A204.1 (cell line): Measurements from ENCODE around the gene PLCD4.

Experiments used
- FAIRE-seq: peaks from 2 replicates; lab custom pipeline; 2012; peaks lifted over from hg19 to GRCh38; lab: Jason Lieb, UNC

The PLCD4 gene

GRCh38 chr2:218607436-218608115 lies at the start of gene PLCD4:
PLCD4 (plus strand) TSS chr2:218607899; CDS start chr2:218615740, 7,841 bp downstream.
- FAIRE-seq, result no peak

GRCh38 chr2:218557941-218558340 lies 49.8 kb upstream of the PLCD4 start:
- FAIRE-seq, result no peak

GRCh38 chr2:218558986-218559385 lies 48.7 kb upstream of the PLCD4 start:
- FAIRE-seq, result no peak

GRCh38 chr2:218564056-218564455 lies 43.6 kb upstream of the PLCD4 start:
- no peak for FAIRE-seq

GRCh38 chr2:218566296-218566695 lies 41.4 kb upstream of the PLCD4 start:
- FAIRE-seq, result no peak

- no peak for FAIRE-seq
Observed at GRCh38 chr2:218567797-218568189, 39.9 kb upstream of the PLCD4 start.

GRCh38 chr2:218568190-218569037 lies 39.3 kb upstream of the PLCD4 start, which contains the start of the genes CNOT9 and USP37:
CNOT9 (plus strand) TSS chr2:218568839; CDS start chr2:218568955, 116 bp downstream.
USP37 (minus strand) TSS chr2:218568351; CDS start chr2:218558653, 9,698 bp downstream.
- FAIRE-seq, result peak; percentile 96

- FAIRE-seq, result no peak
Observed at GRCh38 chr2:218569038-218569431, 38.7 kb upstream of the PLCD4 start.

GRCh38 chr2:218569661-218570500 lies 37.8 kb upstream of the PLCD4 start:
- no peak for FAIRE-seq

GRCh38 chr2:218570850-218571249 lies 36.8 kb upstream of the PLCD4 start:
- no peak for FAIRE-seq

- FAIRE-seq, result no peak
Observed at GRCh38 chr2:218576854-218577253, 30.8 kb upstream of the PLCD4 start.

- no peak for FAIRE-seq
Observed at GRCh38 chr2:218577482-218578220, 30.0 kb upstream of the PLCD4 start.

GRCh38 chr2:218578272-218578877 lies 29.3 kb upstream of the PLCD4 start:
- FAIRE-seq, result no peak

GRCh38 chr2:218582076-218582475 lies 25.6 kb upstream of the PLCD4 start:
- FAIRE-seq, result no peak

GRCh38 chr2:218583983-218584850 lies 23.5 kb upstream of the PLCD4 start:
- no peak for FAIRE-seq

- no peak for FAIRE-seq
Observed at GRCh38 chr2:218585541-218585940, 22.2 kb upstream of the PLCD4 start.

- FAIRE-seq, result no peak
Observed at GRCh38 chr2:218605432-218605831, 2.3 kb upstream of the PLCD4 start.

- FAIRE-seq, result no peak
Observed at GRCh38 chr2:218615868-218616315, 8.2 kb downstream of the PLCD4 start.

GRCh38 chr2:218618102-218618860 lies 10.6 kb downstream of the PLCD4 start:
- no peak for FAIRE-seq
